SJCRH30 (cell line): ENCODE results near the gene NEU2. TPM values are rescaled to one million over a fixed set of nuclear protein-coding genes. Genes with fewer than 3 reads are reported as not detected.

Experiments used
- DNase-seq, 2 experiments: peaks; one replicate each; pipeline ENCODE4 v3.0.0-alpha.2; 2015 to 2020
- H3K27ac ChIP-seq: fragments of 250-450 bp; sonication (Bioruptor Pico); 2 replicates; pipeline ENCODE4 v1.5.1; 2020; ENCODE audit warnings: mild to moderate bottlenecking, moderate library complexity
- H3K27me3 ChIP-seq: fragments of 250-450 bp; sonication (Bioruptor Pico); 2 replicates; pipeline ENCODE4 v1.5.1; 2020; ENCODE audit warnings: mild to moderate bottlenecking, moderate library complexity
- H3K36me3 ChIP-seq: fragments of 250-450 bp; sonication (Bioruptor Pico); 2 replicates; pipeline ENCODE4 v1.5.1; 2020; ENCODE audit warnings: mild to moderate bottlenecking, moderate library complexity
- H3K4me1 ChIP-seq: fragments of 250-450 bp; sonication (Bioruptor Pico); 2 replicates; pipeline ENCODE4 v1.5.1; 2020; ENCODE audit warnings: mild to moderate bottlenecking, moderate library complexity
- H3K4me3 ChIP-seq: fragments of 250-450 bp; sonication (Bioruptor Pico); 2 replicates; pipeline ENCODE4 v1.5.1; 2020; ENCODE audit warnings: mild to moderate bottlenecking, moderate library complexity
- H3K9me3 ChIP-seq: fragments of 250-450 bp; sonication (Bioruptor Pico); replicated peaks from 2 replicates; pipeline ENCODE4 v1.5.1; 2020; ENCODE audit warnings: mild to moderate bottlenecking, moderate library complexity
- total RNA-seq: library from RNA; depleted of rRNA; stranded (reverse); fragments of >200 nt; shearing (Covaris generic); gene quantifications from 2 replicates; pipeline ENCODE4 v1.2.3, GENCODE V29; 2014; rRNA removed

NEU2 gene
- total RNA-seq, 1 experiment from 2014 or later: not detected

DNA sequence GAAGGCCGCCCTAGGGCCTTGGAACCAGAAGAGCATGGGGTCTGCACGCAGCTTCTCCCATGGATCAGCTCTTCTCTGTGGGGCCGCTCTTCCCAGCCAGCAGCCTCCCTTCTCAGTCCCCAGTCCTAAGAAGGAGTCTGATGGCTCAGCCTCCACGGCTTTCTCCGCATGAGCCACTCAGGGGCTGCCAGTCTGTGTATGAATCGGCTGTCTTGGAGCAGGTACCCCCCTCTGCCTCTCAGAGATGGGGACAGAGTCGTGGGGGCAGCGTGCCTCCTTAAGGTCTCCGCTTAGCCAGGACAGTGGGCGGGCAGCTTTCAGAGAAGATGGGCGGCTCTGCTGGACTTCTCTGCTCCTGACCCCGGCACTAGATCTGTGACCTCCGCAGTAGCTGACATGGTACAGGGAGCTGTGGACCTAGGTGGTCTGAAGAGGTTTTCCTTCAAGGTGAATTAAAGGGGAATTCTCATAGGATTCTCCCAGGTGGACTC, 49.3 kb downstream of the NEU2 start:
- Histone ChIP-seq H3K4me3 (no peak overlapping the region), H3K27ac (no peak overlapping the region), H3K36me3 (no peaks in the 10 kb centered on the region), H3K4me1 (peaks cover 9% of the 10 kb centered on the region), H3K27me3 (no peaks in the 10 kb centered on the region), H3K9me3 (no peaks in the 10 kb centered on the region)
- no peak for DNase-seq

DNA sequence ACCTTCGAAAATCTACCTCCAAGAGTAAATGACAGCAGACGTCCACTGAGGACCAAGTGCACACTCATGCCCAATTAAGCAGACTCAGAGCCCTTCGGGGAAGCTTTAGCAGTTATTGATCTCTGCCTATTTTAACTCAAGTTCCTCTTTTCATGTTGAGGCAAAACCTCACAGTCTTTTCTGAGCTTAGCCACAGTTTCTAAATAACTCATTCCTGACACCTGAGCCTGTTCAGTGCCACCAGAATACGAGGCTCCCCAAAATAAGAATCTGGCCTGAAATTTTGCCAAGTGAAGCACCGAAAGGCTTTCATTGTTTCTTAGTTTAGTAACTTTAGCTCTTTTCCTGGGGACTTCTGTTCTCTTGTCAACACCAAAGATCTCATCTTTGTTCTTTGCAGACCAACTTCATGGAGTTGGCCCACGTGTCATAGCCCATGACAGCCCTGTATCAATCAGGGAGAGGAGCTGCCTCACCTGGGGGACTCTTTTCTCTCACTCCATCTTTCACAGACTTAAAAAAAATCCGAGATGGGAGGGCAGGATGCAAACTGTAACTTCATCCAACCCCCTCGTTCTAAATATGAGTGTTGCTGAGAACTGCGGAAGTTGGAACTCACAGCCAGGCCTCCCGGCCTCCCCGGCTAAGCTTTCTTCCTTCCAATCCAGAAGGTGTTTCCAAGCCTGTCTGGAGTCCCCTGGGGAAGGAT, 49.9 kb downstream of the NEU2 start:
- no peak for DNase-seq
- Histone ChIP-seq H3K4me1 (peaks cover 7% of the 10 kb centered on the region), H3K27ac (no peak overlapping the region), H3K36me3 (no peaks in the 10 kb centered on the region), H3K9me3 (no peaks in the 10 kb centered on the region), H3K4me3 (no peak overlapping the region), H3K27me3 (no peaks in the 10 kb centered on the region)

DNA sequence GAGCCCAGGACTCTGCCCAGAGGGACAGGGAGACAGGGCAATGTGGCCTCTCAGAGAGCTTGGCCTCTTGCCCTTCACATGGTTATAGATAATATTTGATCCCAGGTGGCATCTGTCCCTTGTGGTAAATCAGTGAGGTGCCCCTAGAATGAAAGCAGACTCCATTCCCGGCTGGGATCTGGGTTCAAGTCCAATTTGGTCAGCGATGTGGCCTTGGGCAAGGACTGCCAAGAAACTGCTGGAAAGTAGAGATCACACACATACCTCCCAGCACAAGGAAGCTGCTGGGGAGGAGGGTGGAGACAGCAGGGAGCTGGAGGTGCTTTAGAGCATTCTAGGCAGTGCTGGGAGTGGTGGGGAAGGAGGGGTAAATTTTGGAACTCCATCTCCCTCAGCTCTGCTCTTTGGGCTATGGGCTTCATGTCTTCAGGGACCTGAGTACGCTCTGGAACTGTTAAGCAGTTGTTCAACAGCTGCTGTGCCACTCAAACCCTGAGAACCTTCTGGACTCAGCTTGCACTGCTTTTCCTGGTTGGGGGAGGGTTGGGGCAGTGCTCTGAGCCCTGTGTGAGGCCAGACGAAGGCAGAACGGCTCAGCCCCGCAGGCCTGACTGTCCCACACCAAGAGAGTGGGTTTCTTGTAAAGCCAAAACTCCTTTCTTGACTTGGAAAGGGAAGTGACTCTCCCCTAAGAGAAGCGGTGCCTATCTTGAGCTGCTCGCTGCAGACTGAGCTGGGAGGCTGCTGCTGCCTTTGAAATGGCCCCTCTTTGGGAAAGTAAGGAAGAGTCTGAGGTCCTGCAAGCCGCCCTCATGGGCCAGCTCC, 50.7 kb downstream of the NEU2 start:
- no peaks in the 10 kb centered on the region for H3K36me3 ChIP-seq
- no peaks in the 10 kb centered on the region for H3K9me3 ChIP-seq
- no peak overlapping the region for H3K4me3 ChIP-seq
- H3K27me3 ChIP-seq: no peaks in the 10 kb centered on the region
- H3K4me1 ChIP-seq: peaks cover 7% of the 10 kb centered on the region
- no peak overlapping the region for H3K27ac ChIP-seq
- peak; percentile 54 to 77 for DNase-seq

DNA sequence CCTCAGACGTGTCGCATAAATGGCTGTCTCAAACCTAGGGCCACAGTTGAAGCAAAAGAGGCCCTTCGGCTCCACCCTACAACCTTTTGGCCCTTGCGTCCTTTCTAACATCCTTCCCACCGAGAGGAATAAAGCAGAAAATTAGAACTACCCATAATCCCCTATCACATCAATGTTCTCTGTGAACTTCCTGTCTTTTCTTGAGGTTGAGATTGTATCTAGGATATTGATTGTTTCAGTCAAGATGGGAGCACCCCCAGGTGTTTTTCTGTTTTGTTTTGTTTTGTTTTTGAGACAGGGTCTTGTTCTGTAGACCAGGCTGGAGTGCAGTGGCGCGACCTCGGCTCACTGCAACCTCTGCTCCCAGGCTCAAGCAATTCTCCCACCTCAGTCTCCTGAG, 51.3 kb downstream of the NEU2 start:
- H3K4me3 ChIP-seq: no peak overlapping the region
- peaks cover 7% of the 10 kb centered on the region for H3K4me1 ChIP-seq
- DNase-seq: no peak
- H3K9me3 ChIP-seq: no peaks in the 10 kb centered on the region
- H3K27me3 ChIP-seq: no peaks in the 10 kb centered on the region
- H3K27ac ChIP-seq: no peak overlapping the region
- no peaks in the 10 kb centered on the region for H3K36me3 ChIP-seq

DNA sequence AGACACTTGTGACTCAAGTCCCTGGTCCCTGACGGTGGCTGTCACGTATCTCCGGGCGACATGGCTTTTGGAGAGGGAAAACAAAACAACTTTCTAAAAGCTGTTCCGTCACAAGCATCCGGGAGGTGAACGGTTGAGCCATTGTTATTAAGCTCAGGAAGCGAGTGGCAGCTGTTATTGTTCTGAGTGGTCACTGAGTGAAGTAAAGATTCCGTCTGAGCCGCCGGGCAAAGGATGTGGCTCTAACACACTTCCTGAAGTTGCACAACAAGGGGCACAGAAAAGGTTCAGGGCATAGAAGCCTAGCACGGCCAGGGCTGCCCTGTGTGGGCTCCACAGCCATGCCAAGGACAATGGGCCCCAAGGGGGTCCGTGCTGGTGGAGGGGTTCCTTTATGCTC, 52.0 kb downstream of the NEU2 start:
- H3K27ac ChIP-seq: no peak overlapping the region
- no peaks in the 10 kb centered on the region for H3K36me3 ChIP-seq
- H3K9me3 ChIP-seq: no peaks in the 10 kb centered on the region
- H3K4me1 ChIP-seq: peaks cover 7% of the 10 kb centered on the region
- H3K4me3 ChIP-seq: no peak overlapping the region
- DNase-seq: no peak
- H3K27me3 ChIP-seq: no peaks in the 10 kb centered on the region

Other genes starting within 250 kb of the NEU2 start
- gene SNORC, start 162.4 kb upstream of the NEU2 start, total RNA-seq: 0.33 and 0.75 TPM in 2 replicates
- not detected in 2 replicates for gene NGEF, start 19.4 kb upstream of the NEU2 start, total RNA-seq
- gene INPP5D, start 27.7 kb downstream of the NEU2 start, total RNA-seq: 0.47 and 0.68 TPM in 2 replicates
- gene ATG16L1, start 219.0 kb downstream of the NEU2 start, total RNA-seq: 26.6 and 28.9 TPM in 2 replicates